ENCODE data around the gene SLC6A2. TPM values are rescaled to one million over a fixed set of nuclear protein-coding genes. Genes with fewer than 3 reads are reported as not detected.
A peak's percentile ranks its signal among the peaks of the same experiment; 100 is the strongest.

Gene SLC6A2
- total RNA-seq, 1 donor from 2014 or later, result not detected

GRCh38 chr16:55711959-55712876, 56.4 kb downstream of the SLC6A2 start:
- no peaks in the 10 kb centered on the region for H3K36me3 Mint-ChIP-seq (ENCODE audit: unreplicated experiment)
- no peak overlapping the region for H3K27ac Mint-ChIP-seq (ENCODE audit: unreplicated experiment)
- H3K9me3 Mint-ChIP-seq (ENCODE audit: unreplicated experiment), result no peaks in the 10 kb centered on the region
- peak; percentile 83 for TF ChIP-seq CTCF (IDR thresholded peaks at IDR 0.05; ENCODE audit: partially characterized antibody, unreplicated experiment)
- peak; percentile 81 for DNase-seq
- peaks cover 5% of the 10 kb centered on the region for H3K27me3 Mint-ChIP-seq (ENCODE audit: unreplicated experiment)
- H3K4me1 Mint-ChIP-seq (ENCODE audit: low read depth, unreplicated experiment), result peaks cover under 1% of the 10 kb centered on the region
- H3K4me3 Mint-ChIP-seq (ENCODE audit: unreplicated experiment), result no peak overlapping the region

- no peaks in the 10 kb centered on the region for H3K36me3 Mint-ChIP-seq (ENCODE audit: unreplicated experiment)
- DNase-seq, result no peak
- peaks cover 3% of the 10 kb centered on the region for H3K27me3 Mint-ChIP-seq (ENCODE audit: unreplicated experiment)
- H3K27ac Mint-ChIP-seq (ENCODE audit: unreplicated experiment), result no peak overlapping the region
- no peak overlapping the region for H3K4me3 Mint-ChIP-seq (ENCODE audit: unreplicated experiment)
- no peaks in the 10 kb centered on the region for H3K4me1 Mint-ChIP-seq (ENCODE audit: low read depth, unreplicated experiment)
- H3K9me3 Mint-ChIP-seq (ENCODE audit: unreplicated experiment), result no peaks in the 10 kb centered on the region
- TF ChIP-seq CTCF (IDR thresholded peaks at IDR 0.05; ENCODE audit: partially characterized antibody, unreplicated experiment), result no peak
These were observed 57.3 kb downstream of the SLC6A2 start for GRCh38 chr16:55713103-55713502.

GRCh38 chr16:55717326-55717725, 61.5 kb downstream of the SLC6A2 start:
- H3K27ac Mint-ChIP-seq (ENCODE audit: unreplicated experiment), result no peak overlapping the region
- TF ChIP-seq CTCF (IDR thresholded peaks at IDR 0.05; ENCODE audit: partially characterized antibody, unreplicated experiment), result no peak
- no peaks in the 10 kb centered on the region for H3K9me3 Mint-ChIP-seq (ENCODE audit: unreplicated experiment)
- no peaks in the 10 kb centered on the region for H3K27me3 Mint-ChIP-seq (ENCODE audit: unreplicated experiment)
- no peak for DNase-seq
- no peaks in the 10 kb centered on the region for H3K36me3 Mint-ChIP-seq (ENCODE audit: unreplicated experiment)
- no peaks in the 10 kb centered on the region for H3K4me1 Mint-ChIP-seq (ENCODE audit: low read depth, unreplicated experiment)
- H3K4me3 Mint-ChIP-seq (ENCODE audit: unreplicated experiment), result no peak overlapping the region

- Mint-ChIP-seq H3K27me3 (ENCODE audit: unreplicated experiment) (no peaks in the 10 kb centered on the region), H3K4me1 (ENCODE audit: low read depth, unreplicated experiment) (no peaks in the 10 kb centered on the region), H3K4me3 (ENCODE audit: unreplicated experiment) (no peak overlapping the region), H3K27ac (ENCODE audit: unreplicated experiment) (no peak overlapping the region), H3K36me3 (ENCODE audit: unreplicated experiment) (no peaks in the 10 kb centered on the region), H3K9me3 (ENCODE audit: unreplicated experiment) (peaks cover 3% of the 10 kb centered on the region)
- TF ChIP-seq CTCF (IDR thresholded peaks at IDR 0.05; ENCODE audit: partially characterized antibody, unreplicated experiment), result no peak
- no peak for DNase-seq
These were observed 69.4 kb downstream of the SLC6A2 start for GRCh38 chr16:55725055-55725777.

- TF ChIP-seq CTCF (IDR thresholded peaks at IDR 0.05; ENCODE audit: partially characterized antibody, unreplicated experiment), result no peak
- DNase-seq, result no peak
- peaks cover 4% of the 10 kb centered on the region for H3K9me3 Mint-ChIP-seq (ENCODE audit: unreplicated experiment)
- H3K27ac Mint-ChIP-seq (ENCODE audit: unreplicated experiment), result no peak overlapping the region
- H3K4me1 Mint-ChIP-seq (ENCODE audit: low read depth, unreplicated experiment), result no peaks in the 10 kb centered on the region
- H3K27me3 Mint-ChIP-seq (ENCODE audit: unreplicated experiment), result no peaks in the 10 kb centered on the region
- H3K4me3 Mint-ChIP-seq (ENCODE audit: unreplicated experiment), result no peak overlapping the region
- H3K36me3 Mint-ChIP-seq (ENCODE audit: unreplicated experiment), result no peaks in the 10 kb centered on the region
These were observed 73.0 kb downstream of the SLC6A2 start for GRCh38 chr16:55728797-55729196.
